Measurements from ENCODE around the gene TCF4. TPM values are rescaled to one million over a fixed set of nuclear protein-coding genes. Genes with fewer than 3 reads are reported as not detected.

Gene TCF4
- total RNA-seq, 1 experiment from 2014 or later = 104 TPM

DNA sequence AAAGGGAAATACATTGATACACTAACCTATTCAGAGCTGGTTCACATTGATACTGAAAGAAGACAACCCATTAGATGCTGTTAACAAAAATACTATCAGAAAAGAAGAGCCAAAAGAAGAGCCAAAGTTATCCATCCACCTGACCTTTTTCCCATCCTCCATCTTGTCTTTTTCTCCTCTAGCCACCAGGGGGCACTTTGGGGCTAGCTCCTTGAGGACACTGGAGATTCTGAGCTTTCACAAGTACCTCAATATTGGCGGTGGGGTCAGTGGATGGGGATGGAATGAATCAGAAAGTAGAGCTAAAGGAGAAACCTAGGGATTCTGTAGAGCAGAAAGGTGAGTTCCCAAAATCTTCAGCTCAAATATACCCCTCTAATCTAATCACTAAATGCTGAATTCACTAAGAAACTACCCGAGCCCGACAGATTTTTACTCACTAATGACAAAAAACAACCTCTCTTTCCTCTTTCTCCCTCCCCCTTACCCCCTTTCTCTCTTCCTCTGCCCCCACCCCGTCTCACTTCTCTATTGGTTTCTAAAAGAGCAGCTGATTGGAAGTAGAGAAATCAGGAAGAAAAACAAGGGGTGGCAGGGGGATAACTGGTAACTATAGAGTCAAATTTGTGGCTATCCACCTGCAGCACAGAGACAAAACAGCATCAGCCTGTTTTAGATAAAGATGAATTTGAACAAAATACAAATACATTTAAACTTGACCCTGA is 203.3 kb downstream of the TCF4 start:
- peaks cover 36% of the 10 kb centered on the region for H3K4me1 Mint-ChIP-seq
- H3K36me3 Mint-ChIP-seq = peaks cover 27% of the 10 kb centered on the region
- peak overlapping the region; percentile 64; the same call in 1 of the 2 replicates for H3K27ac Mint-ChIP-seq
- H3K9me3 Mint-ChIP-seq = peaks cover 24% of the 10 kb centered on the region
- ATAC-seq = peak; percentile 84
- H3K4me3 Mint-ChIP-seq = no peak overlapping the region
- DNase-seq (ENCODE audit: low spot score) = peak; percentile 65
- CTCF ChIA-PET = interaction anchor here (0.5 to 2.7 kb wide), 37 partner anchors 9 to 1192 kb away, joined by 3 to 24 read pairs (median 4); no protein-coding TSS in a partner anchor
- POLR2A ChIA-PET = interaction anchor here (0.6 to 0.8 kb wide), 2 partner anchors 11 to 47 kb away, joined by 3 read pairs; no protein-coding TSS in a partner anchor
- TF ChIP-seq, protein P1, sequence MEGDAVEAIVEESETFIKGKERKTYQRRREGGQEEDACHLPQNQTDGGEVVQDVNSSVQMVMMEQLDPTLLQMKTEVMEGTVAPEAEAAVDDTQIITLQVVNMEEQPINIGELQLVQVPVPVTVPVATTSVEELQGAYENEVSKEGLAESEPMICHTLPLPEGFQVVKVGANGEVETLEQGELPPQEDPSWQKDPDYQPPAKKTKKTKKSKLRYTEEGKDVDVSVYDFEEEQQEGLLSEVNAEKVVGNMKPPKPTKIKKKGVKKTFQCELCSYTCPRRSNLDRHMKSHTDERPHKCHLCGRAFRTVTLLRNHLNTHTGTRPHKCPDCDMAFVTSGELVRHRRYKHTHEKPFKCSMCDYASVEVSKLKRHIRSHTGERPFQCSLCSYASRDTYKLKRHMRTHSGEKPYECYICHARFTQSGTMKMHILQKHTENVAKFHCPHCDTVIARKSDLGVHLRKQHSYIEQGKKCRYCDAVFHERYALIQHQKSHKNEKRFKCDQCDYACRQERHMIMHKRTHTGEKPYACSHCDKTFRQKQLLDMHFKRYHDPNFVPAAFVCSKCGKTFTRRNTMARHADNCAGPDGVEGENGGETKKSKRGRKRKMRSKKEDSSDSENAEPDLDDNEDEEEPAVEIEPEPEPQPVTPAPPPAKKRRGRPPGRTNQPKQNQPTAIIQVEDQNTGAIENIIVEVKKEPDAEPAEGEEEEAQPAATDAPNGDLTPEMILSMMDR (IDR thresholded peaks at IDR 0.05) = peak; percentile 74
- TF ChIP-seq ZNF416 (CRISPR knock-in tag; IDR thresholded peaks at IDR 0.05) = no peak
- H3K27me3 Mint-ChIP-seq (ENCODE audit: low read depth) = no peaks in the 10 kb centered on the region

DNA sequence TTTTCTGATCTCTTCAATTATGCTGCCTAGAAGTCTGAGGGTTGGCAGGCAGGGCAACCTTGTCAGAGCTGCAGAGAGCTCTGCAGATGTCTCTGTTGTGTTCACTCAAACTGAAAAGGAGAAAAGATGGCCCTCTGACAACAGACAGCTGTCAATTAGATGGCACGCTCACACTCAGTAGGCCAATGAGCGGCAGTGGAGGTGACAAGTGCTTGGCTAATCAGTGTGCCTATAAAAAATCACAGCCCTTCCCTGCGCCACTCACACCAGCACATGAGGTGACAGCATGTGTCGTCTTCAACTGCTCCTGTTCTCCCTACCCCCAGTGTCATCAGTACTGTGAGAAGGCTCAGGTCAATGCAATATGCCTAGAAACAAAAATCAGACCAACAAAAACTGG is 203.9 kb downstream of the TCF4 start:
- no peaks in the 10 kb centered on the region for H3K27me3 Mint-ChIP-seq (ENCODE audit: low read depth)
- no peak overlapping the region for H3K27ac Mint-ChIP-seq
- peaks cover 24% of the 10 kb centered on the region for H3K9me3 Mint-ChIP-seq
- H3K36me3 Mint-ChIP-seq = peaks cover 27% of the 10 kb centered on the region
- CTCF ChIA-PET = interaction anchor here (0.5 to 2.7 kb wide), 31 partner anchors 8 to 1193 kb away, joined by 3 to 24 read pairs (median 4); no protein-coding TSS in a partner anchor
- DNase-seq (ENCODE audit: low spot score) (no peak), ATAC-seq (no peak)
- peaks cover 36% of the 10 kb centered on the region for H3K4me1 Mint-ChIP-seq
- POLR2A ChIA-PET = interaction anchor here (0.6 kb wide), 1 partner anchor 48 kb away, joined by 3 read pairs; no protein-coding TSS in a partner anchor
- H3K4me3 Mint-ChIP-seq = no peak overlapping the region
- TF ChIP-seq, protein P2, sequence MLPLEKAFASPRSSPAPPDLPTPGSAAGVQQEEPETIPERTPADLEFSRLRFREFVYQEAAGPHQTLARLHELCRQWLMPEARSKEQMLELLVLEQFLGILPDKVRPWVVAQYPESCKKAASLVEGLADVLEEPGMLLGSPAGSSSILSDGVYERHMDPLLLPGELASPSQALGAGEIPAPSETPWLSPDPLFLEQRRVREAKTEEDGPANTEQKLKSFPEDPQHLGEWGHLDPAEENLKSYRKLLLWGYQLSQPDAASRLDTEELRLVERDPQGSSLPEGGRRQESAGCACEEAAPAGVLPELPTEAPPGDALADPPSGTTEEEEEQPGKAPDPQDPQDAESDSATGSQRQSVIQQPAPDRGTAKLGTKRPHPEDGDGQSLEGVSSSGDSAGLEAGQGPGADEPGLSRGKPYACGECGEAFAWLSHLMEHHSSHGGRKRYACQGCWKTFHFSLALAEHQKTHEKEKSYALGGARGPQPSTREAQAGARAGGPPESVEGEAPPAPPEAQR (CRISPR knock-in tag; IDR thresholded peaks at IDR 0.05) = no peak
- no peak for TF ChIP-seq ZNF416 (CRISPR knock-in tag; IDR thresholded peaks at IDR 0.05)
- TF ChIP-seq, protein P3, sequence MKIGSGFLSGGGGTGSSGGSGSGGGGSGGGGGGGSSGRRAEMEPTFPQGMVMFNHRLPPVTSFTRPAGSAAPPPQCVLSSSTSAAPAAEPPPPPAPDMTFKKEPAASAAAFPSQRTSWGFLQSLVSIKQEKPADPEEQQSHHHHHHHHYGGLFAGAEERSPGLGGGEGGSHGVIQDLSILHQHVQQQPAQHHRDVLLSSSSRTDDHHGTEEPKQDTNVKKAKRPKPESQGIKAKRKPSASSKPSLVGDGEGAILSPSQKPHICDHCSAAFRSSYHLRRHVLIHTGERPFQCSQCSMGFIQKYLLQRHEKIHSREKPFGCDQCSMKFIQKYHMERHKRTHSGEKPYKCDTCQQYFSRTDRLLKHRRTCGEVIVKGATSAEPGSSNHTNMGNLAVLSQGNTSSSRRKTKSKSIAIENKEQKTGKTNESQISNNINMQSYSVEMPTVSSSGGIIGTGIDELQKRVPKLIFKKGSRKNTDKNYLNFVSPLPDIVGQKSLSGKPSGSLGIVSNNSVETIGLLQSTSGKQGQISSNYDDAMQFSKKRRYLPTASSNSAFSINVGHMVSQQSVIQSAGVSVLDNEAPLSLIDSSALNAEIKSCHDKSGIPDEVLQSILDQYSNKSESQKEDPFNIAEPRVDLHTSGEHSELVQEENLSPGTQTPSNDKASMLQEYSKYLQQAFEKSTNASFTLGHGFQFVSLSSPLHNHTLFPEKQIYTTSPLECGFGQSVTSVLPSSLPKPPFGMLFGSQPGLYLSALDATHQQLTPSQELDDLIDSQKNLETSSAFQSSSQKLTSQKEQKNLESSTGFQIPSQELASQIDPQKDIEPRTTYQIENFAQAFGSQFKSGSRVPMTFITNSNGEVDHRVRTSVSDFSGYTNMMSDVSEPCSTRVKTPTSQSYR (CRISPR knock-in tag; IDR thresholded peaks at IDR 0.05) = no peak
- TF ChIP-seq, protein P4, sequence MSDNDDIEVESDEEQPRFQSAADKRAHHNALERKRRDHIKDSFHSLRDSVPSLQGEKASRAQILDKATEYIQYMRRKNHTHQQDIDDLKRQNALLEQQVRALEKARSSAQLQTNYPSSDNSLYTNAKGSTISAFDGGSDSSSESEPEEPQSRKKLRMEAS (CRISPR knock-in tag; IDR thresholded peaks at IDR 0.05) = no peak
- TF ChIP-seq SMAD3 (CRISPR knock-in tag; IDR thresholded peaks at IDR 0.05; ENCODE audit: borderline replicate concordance) = no peak

DNA sequence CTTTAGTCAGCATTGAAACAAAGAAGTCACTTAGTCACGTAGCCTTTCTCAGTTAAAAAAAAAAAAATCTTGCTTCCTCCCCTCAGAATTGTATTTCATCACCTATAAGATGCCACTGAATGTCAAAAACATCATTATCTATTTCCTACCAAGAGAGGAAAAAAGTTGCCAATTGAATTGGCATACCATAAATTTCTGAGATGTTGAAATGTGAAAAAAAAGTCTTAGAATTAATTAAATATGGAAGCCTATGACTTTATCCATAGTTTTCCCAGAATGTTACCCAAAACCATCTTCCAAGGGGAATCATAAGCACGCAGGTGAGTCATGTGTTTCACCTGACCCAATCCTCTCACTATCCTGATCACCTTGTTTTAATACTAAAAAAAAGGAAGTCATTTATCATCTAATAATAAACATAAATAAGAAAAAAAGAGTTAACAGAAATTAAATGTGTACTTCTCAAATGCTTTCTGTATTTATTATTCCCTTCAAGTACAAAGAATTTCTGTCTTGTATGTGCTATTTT is 205.7 kb downstream of the TCF4 start:
- TF ChIP-seq ZBTB21 (CRISPR knock-in tag; IDR thresholded peaks at IDR 0.05; ENCODE audit: borderline replicate concordance) (no peak), GRHL2 (CRISPR knock-in tag; IDR thresholded peaks at IDR 0.05; ENCODE audit: insufficient replicate concordance, severe bottlenecking) (no peak), ZNF317 (CRISPR knock-in tag; IDR thresholded peaks at IDR 0.05; ENCODE audit: borderline replicate concordance, low read depth) (peak; percentile 95)
- H3K36me3 Mint-ChIP-seq = peaks cover 34% of the 10 kb centered on the region
- ATAC-seq (no peak), DNase-seq (ENCODE audit: low spot score) (no peak)
- H3K27me3 Mint-ChIP-seq (ENCODE audit: low read depth) = no peaks in the 10 kb centered on the region
- peaks cover 29% of the 10 kb centered on the region for H3K9me3 Mint-ChIP-seq
- peaks cover 32% of the 10 kb centered on the region for H3K4me1 Mint-ChIP-seq
- no peak overlapping the region for H3K4me3 Mint-ChIP-seq
- no peak overlapping the region for H3K27ac Mint-ChIP-seq
- POLR2A ChIA-PET = no interaction called here
- CTCF ChIA-PET = interaction anchor here (1.0 kb wide), 1 partner anchor 60 kb away, joined by 5 read pairs; no protein-coding TSS in a partner anchor

DNA sequence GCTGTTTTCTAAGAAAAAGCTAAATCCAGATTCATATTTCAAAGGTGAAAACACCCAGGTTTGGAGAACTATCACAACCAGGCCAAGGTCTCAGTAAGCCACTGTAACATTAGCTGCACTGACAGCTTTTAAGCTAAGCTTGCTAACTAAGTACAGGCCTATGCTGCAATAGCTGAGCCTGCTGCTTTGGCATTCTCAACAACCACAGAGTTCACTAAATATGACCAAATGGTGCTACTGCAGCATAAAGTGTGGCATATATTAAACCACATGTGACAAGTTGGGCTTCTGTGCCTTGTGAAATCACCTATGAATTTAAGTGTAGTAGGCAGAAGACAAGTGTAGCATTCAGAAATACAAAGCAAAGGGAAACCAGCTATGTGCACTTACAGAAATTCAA is 206.7 kb downstream of the TCF4 start:
- Mint-ChIP-seq H3K27ac (no peak overlapping the region), H3K36me3 (peaks cover 45% of the 10 kb centered on the region), H3K9me3 (peaks cover 40% of the 10 kb centered on the region), H3K27me3 (ENCODE audit: low read depth) (no peaks in the 10 kb centered on the region), H3K4me1 (peaks cover 31% of the 10 kb centered on the region), H3K4me3 (no peak overlapping the region)
- DNase-seq (ENCODE audit: low spot score) = no peak
- POLR2A ChIA-PET = interaction anchor here (0.6 kb wide), 1 partner anchor 208 kb away, joined by 3 read pairs; no protein-coding TSS in a partner anchor
- CTCF ChIA-PET = interaction anchor here (0.6 to 1.0 kb wide), 3 partner anchors 57 to 117 kb away, joined by 3 to 5 read pairs (median 4); no protein-coding TSS in a partner anchor
- ATAC-seq = no peak
- TF ChIP-seq, protein P5, sequence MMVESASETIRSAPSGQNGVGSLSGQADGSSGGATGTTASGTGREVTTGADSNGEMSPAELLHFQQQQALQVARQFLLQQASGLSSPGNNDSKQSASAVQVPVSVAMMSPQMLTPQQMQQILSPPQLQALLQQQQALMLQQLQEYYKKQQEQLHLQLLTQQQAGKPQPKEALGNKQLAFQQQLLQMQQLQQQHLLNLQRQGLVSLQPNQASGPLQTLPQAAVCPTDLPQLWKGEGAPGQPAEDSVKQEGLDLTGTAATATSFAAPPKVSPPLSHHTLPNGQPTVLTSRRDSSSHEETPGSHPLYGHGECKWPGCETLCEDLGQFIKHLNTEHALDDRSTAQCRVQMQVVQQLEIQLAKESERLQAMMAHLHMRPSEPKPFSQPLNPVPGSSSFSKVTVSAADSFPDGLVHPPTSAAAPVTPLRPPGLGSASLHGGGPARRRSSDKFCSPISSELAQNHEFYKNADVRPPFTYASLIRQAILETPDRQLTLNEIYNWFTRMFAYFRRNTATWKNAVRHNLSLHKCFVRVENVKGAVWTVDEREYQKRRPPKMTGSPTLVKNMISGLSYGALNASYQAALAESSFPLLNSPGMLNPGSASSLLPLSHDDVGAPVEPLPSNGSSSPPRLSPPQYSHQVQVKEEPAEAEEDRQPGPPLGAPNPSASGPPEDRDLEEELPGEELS (CRISPR knock-in tag; IDR thresholded peaks at IDR 0.05) = no peak
- TF ChIP-seq ZNF416 (CRISPR knock-in tag; IDR thresholded peaks at IDR 0.05) (no peak), RORB (CRISPR knock-in tag; IDR thresholded peaks at IDR 0.05) (no peak), TCF7 (CRISPR knock-in tag; IDR thresholded peaks at IDR 0.05; ENCODE audit: low read depth) (no peak), MYBL2 (CRISPR knock-in tag; IDR thresholded peaks at IDR 0.05) (no peak), ESRRA (CRISPR knock-in tag; IDR thresholded peaks at IDR 0.05; ENCODE audit: borderline replicate concordance) (no peak)
- TF ChIP-seq, protein P6, sequence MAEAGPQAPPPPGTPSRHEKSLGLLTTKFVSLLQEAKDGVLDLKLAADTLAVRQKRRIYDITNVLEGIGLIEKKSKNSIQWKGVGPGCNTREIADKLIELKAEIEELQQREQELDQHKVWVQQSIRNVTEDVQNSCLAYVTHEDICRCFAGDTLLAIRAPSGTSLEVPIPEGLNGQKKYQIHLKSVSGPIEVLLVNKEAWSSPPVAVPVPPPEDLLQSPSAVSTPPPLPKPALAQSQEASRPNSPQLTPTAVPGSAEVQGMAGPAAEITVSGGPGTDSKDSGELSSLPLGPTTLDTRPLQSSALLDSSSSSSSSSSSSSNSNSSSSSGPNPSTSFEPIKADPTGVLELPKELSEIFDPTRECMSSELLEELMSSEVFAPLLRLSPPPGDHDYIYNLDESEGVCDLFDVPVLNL (CRISPR knock-in tag; IDR thresholded peaks at IDR 0.05; ENCODE audit: borderline replicate concordance, low read depth) = no peak

Measured in WTC11 (cell line).